ENCODE results near the gene LIPC. TPM values are rescaled to one million over a fixed set of nuclear protein-coding genes. Genes with fewer than 3 reads are reported as not detected.

The LIPC gene
- polyA plus RNA-seq, 3 donors: 0.37 TPM; not detected in 2

DNA sequence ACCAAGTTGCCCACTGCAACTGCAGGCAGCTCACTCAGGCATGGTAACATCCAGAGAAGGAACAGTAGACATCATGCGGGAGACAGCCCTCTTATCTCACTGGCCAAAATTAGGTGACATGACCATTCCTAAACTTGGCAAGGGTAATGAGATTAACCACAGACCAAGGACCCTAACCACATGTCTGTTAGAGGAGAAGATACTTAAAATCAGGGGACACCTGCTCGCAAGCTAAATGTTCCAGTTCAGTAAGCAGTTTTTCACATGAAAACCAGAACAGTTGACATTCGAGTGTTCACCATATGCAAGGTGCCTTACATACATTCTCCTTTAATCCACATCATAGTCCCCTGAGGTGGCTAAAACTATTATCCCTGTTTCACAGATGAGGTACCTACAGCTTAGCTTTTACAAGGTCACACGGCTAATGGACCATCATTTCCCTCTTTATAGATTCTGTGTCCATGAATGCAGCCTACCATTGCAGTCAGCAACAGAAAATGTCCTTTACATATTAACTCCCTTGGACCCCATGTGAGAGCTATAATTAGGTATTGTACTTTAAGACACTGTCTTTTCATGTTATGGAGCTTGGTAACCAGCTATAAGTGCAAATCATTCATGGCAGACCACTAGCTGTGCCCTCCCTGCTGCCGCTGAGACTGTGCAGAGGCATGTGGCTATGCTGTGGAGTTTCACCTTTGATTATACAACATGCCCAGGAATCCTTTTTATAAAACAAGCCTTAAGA is 154.1 kb downstream of the LIPC start:
- intact Hi-C loops (cut with micrococcal nuclease): no loop called here
- Histone ChIP-seq H3K27ac (ENCODE audit: low read depth in 1 of 2, low read length in 2 of 2) (no peak overlapping the region), H3K4me2 (replicated peaks; ENCODE audit: extremely low read depth, low read length, poor library complexity, severe bottlenecking) (peak overlapping the region; percentile 30), H2AFZ (ENCODE audit: insufficient read depth, low read depth, low read length, poor library complexity, severe bottlenecking) (no peak overlapping the region), H3K79me2 (ENCODE audit: insufficient read depth, low read length) (no peaks in the 10 kb centered on the region), H3K27me3 (ENCODE audit: control insufficient read depth in 2 of 2, insufficient read depth in 2 of 2, low read length in 2 of 2) (no peaks in the 10 kb centered on the region), H3K9me3 (replicated peaks in 1 of 2; ENCODE audit: control insufficient read depth in 1 of 2, insufficient read depth in 1 of 2, low read length in 2 of 2) (no peaks in the 10 kb centered on the region), H4K20me1 (ENCODE audit: insufficient read depth, low read length) (no peaks in the 10 kb centered on the region), H3K36me3 (replicated peaks in 1 of 2; ENCODE audit: control insufficient read depth in 1 of 2, insufficient read depth in 2 of 2, low read length in 2 of 2) (no peaks in the 10 kb centered on the region), H3K4me1 (ENCODE audit: control insufficient read depth in 1 of 2, insufficient read depth in 2 of 2, low read length in 2 of 2) (peaks cover 20 to 22% of the 10 kb centered on the region in 2 donors), H3K9ac (ENCODE audit: insufficient read depth, low read length, poor library complexity, severe bottlenecking) (no peak overlapping the region), H3K4me3 (replicated peaks in 1 of 3; ENCODE audit: low read depth in 2 of 3, low read length in 3 of 3) (no peak overlapping the region)
- Mint-ChIP-seq H3K9me3 (peaks cover 0 to 3% (median 1%) of the 10 kb centered on the region in 7 donors), H3K4me3 (peak overlapping the region in 1 of 2 donors; percentile 59), H3K27ac (no peak overlapping the region), H3K36me3 (peaks cover 0 to 1% of the 10 kb centered on the region in 2 donors), H3K4me1 (peaks cover 29% of the 10 kb centered on the region), H3K27me3 (ENCODE audit: low read depth in 3 of 3) (peaks cover 1 to 4% (median 2%) of the 10 kb centered on the region in 3 donors)
- no peak for DNase-seq
- TF ChIP-seq, protein P1, sequence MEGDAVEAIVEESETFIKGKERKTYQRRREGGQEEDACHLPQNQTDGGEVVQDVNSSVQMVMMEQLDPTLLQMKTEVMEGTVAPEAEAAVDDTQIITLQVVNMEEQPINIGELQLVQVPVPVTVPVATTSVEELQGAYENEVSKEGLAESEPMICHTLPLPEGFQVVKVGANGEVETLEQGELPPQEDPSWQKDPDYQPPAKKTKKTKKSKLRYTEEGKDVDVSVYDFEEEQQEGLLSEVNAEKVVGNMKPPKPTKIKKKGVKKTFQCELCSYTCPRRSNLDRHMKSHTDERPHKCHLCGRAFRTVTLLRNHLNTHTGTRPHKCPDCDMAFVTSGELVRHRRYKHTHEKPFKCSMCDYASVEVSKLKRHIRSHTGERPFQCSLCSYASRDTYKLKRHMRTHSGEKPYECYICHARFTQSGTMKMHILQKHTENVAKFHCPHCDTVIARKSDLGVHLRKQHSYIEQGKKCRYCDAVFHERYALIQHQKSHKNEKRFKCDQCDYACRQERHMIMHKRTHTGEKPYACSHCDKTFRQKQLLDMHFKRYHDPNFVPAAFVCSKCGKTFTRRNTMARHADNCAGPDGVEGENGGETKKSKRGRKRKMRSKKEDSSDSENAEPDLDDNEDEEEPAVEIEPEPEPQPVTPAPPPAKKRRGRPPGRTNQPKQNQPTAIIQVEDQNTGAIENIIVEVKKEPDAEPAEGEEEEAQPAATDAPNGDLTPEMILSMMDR (IDR thresholded peaks at IDR 0.05): no peak
- WGBS (ENCODE audit: insufficient coverage): 89% methylated on average over 1 of the region's 5 CpGs

DNA sequence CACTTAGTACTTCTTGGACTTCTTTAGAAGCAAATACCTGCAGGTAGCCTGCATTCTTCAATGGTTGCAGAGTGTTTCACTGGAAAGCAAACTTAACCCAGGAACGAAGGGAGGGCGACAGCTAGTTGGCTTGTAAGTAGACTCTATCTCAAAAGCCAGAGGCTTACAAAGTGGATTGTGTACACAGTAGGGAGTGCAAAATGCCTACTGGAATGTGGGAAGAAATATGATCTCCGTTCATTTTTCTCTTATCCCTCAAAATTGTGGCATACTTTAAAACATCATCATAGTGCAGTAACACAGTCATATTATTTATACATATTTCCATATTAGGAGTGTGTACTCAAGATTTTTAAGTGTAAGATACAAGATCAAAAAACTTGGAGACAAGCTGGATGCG is 155.7 kb downstream of the LIPC start:
- H3K36me3 Mint-ChIP-seq: peaks cover 9 to 14% of the 10 kb centered on the region in 2 donors
- H3K4me1 Mint-ChIP-seq: peaks cover 20% of the 10 kb centered on the region
- H3K27ac Mint-ChIP-seq: no peak overlapping the region
- H4K20me1 ChIP-seq (ENCODE audit: insufficient read depth, low read length): no peaks in the 10 kb centered on the region
- TF ChIP-seq, protein P1 (IDR thresholded peaks at IDR 0.05): no peak
- H3K36me3 ChIP-seq (replicated peaks in 1 of 2; ENCODE audit: control insufficient read depth in 1 of 2, insufficient read depth in 2 of 2, low read length in 2 of 2): peaks cover 0 to 6% of the 10 kb centered on the region in 2 donors
- no peak overlapping the region for H3K4me2 ChIP-seq (replicated peaks; ENCODE audit: extremely low read depth, low read length, poor library complexity, severe bottlenecking)
- H3K27me3 Mint-ChIP-seq (ENCODE audit: low read depth in 3 of 3): peaks cover 1 to 4% (median 2%) of the 10 kb centered on the region in 3 donors
- no peaks in the 10 kb centered on the region for H3K27me3 ChIP-seq (ENCODE audit: control insufficient read depth in 2 of 2, insufficient read depth in 2 of 2, low read length in 2 of 2)
- H3K79me2 ChIP-seq (ENCODE audit: insufficient read depth, low read length): no peaks in the 10 kb centered on the region
- H3K27ac ChIP-seq (ENCODE audit: low read depth in 1 of 2, low read length in 2 of 2): no peak overlapping the region
- intact Hi-C loops (cut with micrococcal nuclease): no loop called here
- peaks cover 0 to 3% (median 1%) of the 10 kb centered on the region in 7 donors for H3K9me3 Mint-ChIP-seq
- 100% methylated on average over 3 of the region's 4 CpGs for WGBS (ENCODE audit: insufficient coverage)
- H3K9me3 ChIP-seq (replicated peaks in 1 of 2; ENCODE audit: control insufficient read depth in 1 of 2, insufficient read depth in 1 of 2, low read length in 2 of 2): no peaks in the 10 kb centered on the region
- H3K9ac ChIP-seq (ENCODE audit: insufficient read depth, low read length, poor library complexity, severe bottlenecking): no peak overlapping the region
- no peak overlapping the region for H3K4me3 ChIP-seq (replicated peaks in 1 of 3; ENCODE audit: low read depth in 2 of 3, low read length in 3 of 3)
- H3K4me3 Mint-ChIP-seq: no peak overlapping the region
- H2AFZ ChIP-seq (ENCODE audit: insufficient read depth, low read depth, low read length, poor library complexity, severe bottlenecking): no peak overlapping the region
- no peak for DNase-seq
- peaks cover 11 to 12% of the 10 kb centered on the region in 2 donors for H3K4me1 ChIP-seq (ENCODE audit: control insufficient read depth in 1 of 2, insufficient read depth in 2 of 2, low read length in 2 of 2)

Measured in CD14-positive monocyte (primary cell).